Measurements from ENCODE around the gene MAS1L. TPM values are rescaled to one million over a fixed set of nuclear protein-coding genes. Genes with fewer than 3 reads are reported as not detected.

The MAS1L gene
- total RNA-seq, 1 experiment from 2014 or later, result not detected

DNA sequence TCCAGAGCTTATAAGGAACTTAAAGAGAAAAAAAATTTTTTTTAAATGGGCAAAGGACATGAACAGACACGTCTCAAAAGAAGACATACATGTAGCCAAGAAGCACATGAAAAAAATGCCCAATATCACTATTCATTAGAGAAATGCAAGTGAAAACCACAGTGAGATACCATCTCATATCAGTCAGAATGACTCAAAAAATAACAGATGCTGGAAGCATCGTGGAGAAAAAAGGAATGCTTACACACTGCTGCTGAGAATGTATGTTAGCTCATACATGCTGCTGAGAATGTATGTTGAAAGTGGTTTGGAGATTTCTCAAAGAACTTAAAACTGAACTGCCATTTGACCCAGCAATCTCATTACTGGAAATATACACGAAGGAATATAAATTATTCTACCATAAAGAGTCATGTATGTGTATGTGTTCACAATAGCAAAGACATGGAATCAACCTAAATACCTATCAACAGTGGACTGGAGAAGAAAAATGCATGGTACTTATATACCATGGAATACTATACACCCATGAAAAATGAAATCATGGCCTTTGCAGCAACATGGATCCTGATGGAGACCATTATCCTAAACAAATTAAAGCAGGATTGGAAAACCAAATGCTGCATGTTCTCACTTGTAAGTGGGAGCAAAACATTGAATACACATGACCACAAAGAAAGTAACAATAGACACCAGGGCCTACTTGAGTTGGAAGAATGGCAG is 36.1 kb downstream of the MAS1L start:
- no peaks in the 10 kb centered on the region for H3K27me3 Mint-ChIP-seq (ENCODE audit: low read depth)

More for the DNA sequence above, 36.1 kb downstream of the MAS1L start:
- no CpG with 5 or more reads among the region's 3 CpGs for WGBS (ENCODE audit: extremely low coverage, insufficient read length, low lambda C conversion rate)
- Mint-ChIP-seq H3K36me3 (ENCODE audit: insufficient read depth in 1 of 3, low read depth in 3 of 3) (peaks cover 0 to 11% (median 0%) of the 10 kb centered on the region in 3 experiments; a peak in 2 of 7 replicates), H3K9me3 (peaks cover 4 to 6% of the 10 kb centered on the region in 2 experiments; a peak in 3 of 5 replicates), H3K4me1 (peaks cover 11 to 16% of the 10 kb centered on the region in 2 experiments), H3K4me3 (no peak overlapping the region), H3K27ac (no peak overlapping the region)
- H3K27ac ChIP-seq (ENCODE audit: insufficient read length, low read depth, low read length), result no peak overlapping the region
- H3K18ac ChIP-seq (ENCODE audit: insufficient read length, low read depth, low read length), result no peak overlapping the region
- H2BK15ac ChIP-seq (ENCODE audit: low read depth, low read length), result no peak overlapping the region
- H2BK5ac ChIP-seq (ENCODE audit: insufficient read length, low read length), result no peak overlapping the region
- H3K79me1 ChIP-seq (ENCODE audit: insufficient read depth, low read depth, low read length, poor library complexity, severe bottlenecking), result no peaks in the 10 kb centered on the region
- no peak overlapping the region for H2BK20ac ChIP-seq (ENCODE audit: low read depth, low read length, poor library complexity, severe bottlenecking)
- no peak overlapping the region for H3K14ac ChIP-seq (ENCODE audit: insufficient read depth, low read length)
- no peaks in the 10 kb centered on the region for H3K79me2 ChIP-seq (ENCODE audit: insufficient read depth, low read length)
- no peak overlapping the region for H3K56ac ChIP-seq (ENCODE audit: insufficient read length, low read depth, low read length)
- no peaks in the 10 kb centered on the region for H3K9me3 ChIP-seq (ENCODE audit: control insufficient read depth, low read depth, low read length)
- H4K8ac ChIP-seq (replicated peaks; ENCODE audit: insufficient read length, low read depth, low read length), result no peak overlapping the region
- peaks cover 3% of the 10 kb centered on the region; the same call in 1 of the 2 replicates for H3K4me1 ChIP-seq (ENCODE audit: insufficient read depth, low read length)
- no peak overlapping the region for H2BK120ac ChIP-seq (ENCODE audit: low read depth, low read length, poor library complexity, severe bottlenecking)
- no peaks in the 10 kb centered on the region for H4K20me1 ChIP-seq (ENCODE audit: control insufficient read depth, insufficient read depth, insufficient read length)
- H3K4me2 ChIP-seq (ENCODE audit: insufficient read depth, insufficient read length, low read length), result no peak overlapping the region
- H3T11ph ChIP-seq (ENCODE audit: low read length), result no peak overlapping the region
- no peak overlapping the region for H4K91ac ChIP-seq (ENCODE audit: insufficient read length, low read depth, low read length)
- H2AK5ac ChIP-seq (ENCODE audit: insufficient read length, low read length), result no peak overlapping the region
- DNase-seq, result no peak
- H2AFZ ChIP-seq (ENCODE audit: low read length), result no peak overlapping the region
- H3K27me3 ChIP-seq (ENCODE audit: insufficient read depth, low read length), result no peaks in the 10 kb centered on the region
- H3K23ac ChIP-seq (ENCODE audit: insufficient read length, low read depth, low read length), result no peak overlapping the region
- no peak overlapping the region for H3K9ac ChIP-seq (ENCODE audit: extremely low read depth, insufficient read length, low read length)
- no peak overlapping the region for H3K4ac ChIP-seq (ENCODE audit: low read depth, low read length)
- TF ChIP-seq, protein P1, sequence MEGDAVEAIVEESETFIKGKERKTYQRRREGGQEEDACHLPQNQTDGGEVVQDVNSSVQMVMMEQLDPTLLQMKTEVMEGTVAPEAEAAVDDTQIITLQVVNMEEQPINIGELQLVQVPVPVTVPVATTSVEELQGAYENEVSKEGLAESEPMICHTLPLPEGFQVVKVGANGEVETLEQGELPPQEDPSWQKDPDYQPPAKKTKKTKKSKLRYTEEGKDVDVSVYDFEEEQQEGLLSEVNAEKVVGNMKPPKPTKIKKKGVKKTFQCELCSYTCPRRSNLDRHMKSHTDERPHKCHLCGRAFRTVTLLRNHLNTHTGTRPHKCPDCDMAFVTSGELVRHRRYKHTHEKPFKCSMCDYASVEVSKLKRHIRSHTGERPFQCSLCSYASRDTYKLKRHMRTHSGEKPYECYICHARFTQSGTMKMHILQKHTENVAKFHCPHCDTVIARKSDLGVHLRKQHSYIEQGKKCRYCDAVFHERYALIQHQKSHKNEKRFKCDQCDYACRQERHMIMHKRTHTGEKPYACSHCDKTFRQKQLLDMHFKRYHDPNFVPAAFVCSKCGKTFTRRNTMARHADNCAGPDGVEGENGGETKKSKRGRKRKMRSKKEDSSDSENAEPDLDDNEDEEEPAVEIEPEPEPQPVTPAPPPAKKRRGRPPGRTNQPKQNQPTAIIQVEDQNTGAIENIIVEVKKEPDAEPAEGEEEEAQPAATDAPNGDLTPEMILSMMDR (conservative IDR thresholded peaks at IDR 0.05), result no peak
- no peaks in the 10 kb centered on the region for H3K23me2 ChIP-seq (ENCODE audit: insufficient read length, low read depth, low read length, poor library complexity, severe bottlenecking)
- H2BK12ac ChIP-seq (ENCODE audit: insufficient read length, low read depth, low read length), result no peak overlapping the region
- H4K5ac ChIP-seq (ENCODE audit: insufficient read length, low read depth, low read length), result no peak overlapping the region
